Keratinocyte (primary cell): ENCODE measurements around the gene ITCH. TPM values are rescaled to one million over a fixed set of nuclear protein-coding genes. Genes with fewer than 3 reads are reported as not detected.

Source experiments
- DNase-seq: peaks from one replicate; pipeline ENCODE4 v3.0.0-alpha.2; 2011; ENCODE audit warnings: low read depth, missing footprints, low spot score
- FAIRE-seq: peaks from 2 replicates; lab custom pipeline; 2011; peaks lifted over from hg19 to GRCh38; lab: Jason Lieb, UNC
- H2AFZ ChIP-seq: 2 replicates; pipeline ENCODE4 v1.6.0; 2012; ENCODE audit warnings: low read length, control low read depth, inconsistent platforms; ENCODE audit not compliant: control insufficient read depth
- H3K27ac ChIP-seq: 2 replicates; pipeline ENCODE4 v1.5.1; 2011; ENCODE audit warnings: low read length; ENCODE audit not compliant: control insufficient read depth, insufficient read depth
- H3K27me3 ChIP-seq: 3 replicates; pipeline ENCODE4 v1.6.0; 2011; ENCODE audit warnings: low read length; ENCODE audit not compliant: control insufficient read depth, insufficient read depth; ENCODE audit errors: extremely low read depth
- H3K36me3 ChIP-seq, 2 experiments: 2 replicates in 1 of 2; 3 replicates in 1 of 2; pipeline ENCODE4 v1.5.1; 2011; ENCODE audit warnings: low read length in 2 of 2, mild to moderate bottlenecking in 1 of 2; ENCODE audit not compliant: control insufficient read depth in 2 of 2, insufficient read depth in 2 of 2; ENCODE audit errors: extremely low read depth in 1 of 2
- H3K4me1 ChIP-seq: 3 replicates; pipeline ENCODE4 v1.5.1; 2011; ENCODE audit warnings: low read length; ENCODE audit not compliant: control insufficient read depth, insufficient read depth; ENCODE audit errors: extremely low read depth
- H3K4me2 ChIP-seq: 3 replicates; pipeline ENCODE4 v1.6.0; 2011; ENCODE audit warnings: low read depth, low read length; ENCODE audit not compliant: control insufficient read depth, insufficient read depth; ENCODE audit errors: extremely low read depth
- H3K4me3 ChIP-seq, 3 experiments: fragments of 200-600 bp in 1 of 3; sonication (generic) in 1 of 3; 2 replicates in 2 of 3; 3 replicates in 1 of 3; pipeline ENCODE4 v1.5.1; 2011 to 2016; ENCODE audit warnings: low read length in 3 of 3, mild to moderate bottlenecking in 3 of 3, control low read depth in 2 of 3, inconsistent platforms in 1 of 3, low read depth in 1 of 3, mixed read lengths in 1 of 3, mixed run types in 1 of 3, moderate library complexity in 1 of 3; ENCODE audit not compliant: control insufficient read depth in 2 of 3, insufficient read depth in 2 of 3; ENCODE audit errors: extremely low read depth in 1 of 3
- H3K79me2 ChIP-seq: 2 replicates; pipeline ENCODE4 v1.6.0; 2012; ENCODE audit warnings: low read length; ENCODE audit not compliant: control insufficient read depth, insufficient read depth
- H3K9ac ChIP-seq: 3 replicates; pipeline ENCODE4 v1.6.0; 2011; ENCODE audit warnings: low read length; ENCODE audit not compliant: control insufficient read depth, insufficient read depth; ENCODE audit errors: extremely low read depth
- H3K9me1 ChIP-seq: 3 replicates; pipeline ENCODE4 v1.6.0; 2011; ENCODE audit warnings: low read length; ENCODE audit not compliant: control insufficient read depth, insufficient read depth; ENCODE audit errors: extremely low read depth
- H3K9me3 ChIP-seq: 2 replicates; pipeline ENCODE4 v1.5.1; 2012; ENCODE audit warnings: low read depth, low read length; ENCODE audit not compliant: control insufficient read depth
- H4K20me1 ChIP-seq: 3 replicates; pipeline ENCODE4 v1.6.0; 2011; ENCODE audit warnings: low read length; ENCODE audit not compliant: control insufficient read depth, insufficient read depth; ENCODE audit errors: extremely low read depth
- CTCF ChIP-seq, 3 experiments: IDR thresholded peaks in 1 of 3; conservative IDR thresholded peaks in 1 of 3; optimal IDR thresholded peaks in 1 of 3; 2 replicates in 2 of 3; 3 replicates in 1 of 3; pipeline versions ENCODE3 to v1.5.1; 2011; ENCODE audit warnings: low read length in 3 of 3, mild to moderate bottlenecking in 3 of 3, moderate library complexity in 2 of 3, control low read depth in 1 of 3, inconsistent platforms in 1 of 3; ENCODE audit not compliant: insufficient read depth in 2 of 3; ENCODE audit errors: extremely low read depth in 1 of 3
- EZH2 ChIP-seq: IDR thresholded peaks from one replicate; pipeline ENCODE4 v1.6.1; 2012; ENCODE audit warnings: inconsistent platforms, mild to moderate bottlenecking, low read length, moderate library complexity
- dilution Hi-C: fragments of 300-500 bp; cut with MboI; formaldehyde crosslinking; loops from one replicate; pipeline ENCODE4 v1.7.0; 2020; ENCODE audit warnings: low sequenced_read_pairs; ENCODE audit not compliant: extremely low pct_ligation_motif_present
- polyA plus RNA-seq, 5 experiments: library from polyadenylated mRNA; depleted of rRNA in 3 of 5; stranded (reverse) in 3 of 5; stranded (forward) in 1 of 5; unstranded in 1 of 5; fragments of >200 nt; gene quantifications; 1 replicate in 1 of 5; 2 replicates in 3 of 5; 3 replicates in 1 of 5; pipeline versions ENCODE4 v1.2.1 to v1.2.3, GENCODE V29; 2011 to 2012; ENCODE audit warnings: missing spikeins in 2 of 5, low read depth in 1 of 5, low replicate concordance in 1 of 5

Gene ITCH
- polyA plus RNA-seq, 1 donor (not counting 4 experiments of a cell fraction or from before 2014, with no cell fraction given) = 42.5 TPM

GRCh38 chr20:34524426-34524825, 161.4 kb downstream of the ITCH start:
- H3K27ac ChIP-seq = no peak overlapping the region
- peaks cover 20% of the 10 kb centered on the region for H4K20me1 ChIP-seq
- peaks cover 21 to 39% of the 10 kb centered on the region in 2 experiments for H3K36me3 ChIP-seq
- FAIRE-seq (no peak), DNase-seq (no peak)
- H3K4me3 ChIP-seq = no peak overlapping the region
- no peaks in the 10 kb centered on the region for H3K9me3 ChIP-seq
- H3K79me2 ChIP-seq = peaks cover 45% of the 10 kb centered on the region
- no peak overlapping the region for H3K9ac ChIP-seq
- dilution Hi-C loops = no loop called here
- no peak overlapping the region for H2AFZ ChIP-seq
- no peak overlapping the region for H3K4me2 ChIP-seq
- peaks cover 22% of the 10 kb centered on the region for H3K4me1 ChIP-seq
- no peaks in the 10 kb centered on the region for H3K27me3 ChIP-seq
- no peaks in the 10 kb centered on the region for H3K9me1 ChIP-seq
- TF ChIP-seq CTCF (optimal IDR thresholded peaks at IDR 0.05 in 1 of 3, IDR thresholded peaks at IDR 0.05 in 1 of 3, conservative IDR thresholded peaks at IDR 0.05 in 1 of 3; ENCODE audit: extremely low read depth in 1 of 3, insufficient read depth in 2 of 3, low read length in 3 of 3) (no peak), EZH2 (no peak)

GRCh38 chr20:34525342-34525708, 162.3 kb downstream of the ITCH start:
- H3K4me2 ChIP-seq = peak overlapping the region; percentile 60
- H3K4me3 ChIP-seq = no peak overlapping the region
- no peak for FAIRE-seq
- DNase-seq = no peak
- no peaks in the 10 kb centered on the region for H3K9me3 ChIP-seq
- TF ChIP-seq EZH2 (no peak), CTCF (optimal IDR thresholded peaks at IDR 0.05 in 1 of 3, IDR thresholded peaks at IDR 0.05 in 1 of 3, conservative IDR thresholded peaks at IDR 0.05 in 1 of 3; ENCODE audit: extremely low read depth in 1 of 3, insufficient read depth in 2 of 3, low read length in 3 of 3) (no peak)
- no peaks in the 10 kb centered on the region for H3K9me1 ChIP-seq
- H3K79me2 ChIP-seq = peaks cover 38% of the 10 kb centered on the region
- H3K27me3 ChIP-seq = no peaks in the 10 kb centered on the region
- peak overlapping the region; percentile 45 for H3K9ac ChIP-seq
- H4K20me1 ChIP-seq = peaks cover 20% of the 10 kb centered on the region
- peaks cover 28 to 48% of the 10 kb centered on the region in 2 experiments for H3K36me3 ChIP-seq
- dilution Hi-C loops = no loop called here
- H2AFZ ChIP-seq = no peak overlapping the region
- peak overlapping the region; percentile 82 for H3K27ac ChIP-seq
- peaks cover 22% of the 10 kb centered on the region for H3K4me1 ChIP-seq
